NCI-H446 treated with DMSO at 0.1 percent for 48 hours (cell line): ENCODE data around the gene UMODL1.
"Not testable (repeated sequence)": the region's sequence is repeated elsewhere in the genome, so short reads cannot be mapped to it uniquely, and the experiment has no call there.

Experiments used
- DNase-seq: peaks from one replicate; lab custom pipeline; 2025; lab: John Stamatoyannopoulos, UW

The UMODL1 gene

GRCh38 chr21:42163511-42163863, 92.4 kb downstream of the UMODL1 start:
- no peak for DNase-seq

DNA sequence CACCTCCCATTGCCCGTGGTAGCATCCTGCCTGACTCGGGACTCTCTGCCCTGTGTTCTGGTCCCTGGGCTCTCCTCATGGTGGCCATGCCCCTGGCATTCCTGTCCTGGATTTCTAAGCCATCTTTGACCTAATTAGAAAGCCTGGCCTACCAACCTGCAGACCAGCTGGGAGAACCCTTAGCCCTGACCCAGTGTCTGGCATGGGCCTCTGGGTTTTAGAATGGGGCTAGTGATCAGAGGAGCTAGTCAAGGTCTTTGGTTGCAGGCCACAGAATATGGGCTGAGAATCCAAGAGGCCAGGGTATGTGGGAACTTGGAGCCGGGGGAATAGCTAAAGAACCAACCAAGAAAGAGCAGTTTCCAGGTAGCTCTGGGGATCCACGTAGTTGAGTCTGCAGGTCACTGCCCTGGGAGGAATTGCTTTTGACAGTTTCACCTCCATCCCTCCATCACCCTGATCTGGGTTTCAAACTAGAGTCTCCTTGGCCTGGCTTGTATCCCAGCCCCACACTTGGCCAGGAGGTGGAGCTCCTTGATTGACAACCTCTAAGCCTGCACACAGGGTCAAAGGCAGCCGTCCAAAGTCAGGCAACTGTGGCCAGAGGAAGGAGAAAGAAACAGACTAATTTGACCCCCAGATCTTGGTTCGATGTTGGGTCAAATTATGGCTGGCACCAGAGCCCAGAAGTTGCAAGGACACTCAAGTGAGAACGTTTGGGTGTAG, 93.1 kb downstream of the UMODL1 start:
- no peak for DNase-seq

DNA sequence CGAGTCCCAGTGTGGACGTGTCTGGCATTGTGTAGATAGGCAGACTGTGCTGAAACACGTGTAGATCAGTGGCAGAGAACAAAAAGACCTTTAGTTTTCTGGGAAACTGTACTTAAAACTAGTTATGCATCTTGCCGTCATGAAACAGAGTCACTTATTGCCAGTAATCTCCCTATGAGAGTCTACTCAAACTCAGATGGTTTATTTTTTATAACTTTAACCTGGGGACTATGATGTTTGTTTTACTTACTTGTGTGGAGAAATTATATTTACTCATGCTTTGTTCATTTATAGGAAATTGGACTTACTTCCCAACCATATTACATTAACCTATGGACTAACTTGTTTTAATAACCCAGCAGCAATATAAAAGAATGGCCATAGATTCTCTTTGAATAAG, 93.7 kb downstream of the UMODL1 start:
- no peak for DNase-seq

DNA sequence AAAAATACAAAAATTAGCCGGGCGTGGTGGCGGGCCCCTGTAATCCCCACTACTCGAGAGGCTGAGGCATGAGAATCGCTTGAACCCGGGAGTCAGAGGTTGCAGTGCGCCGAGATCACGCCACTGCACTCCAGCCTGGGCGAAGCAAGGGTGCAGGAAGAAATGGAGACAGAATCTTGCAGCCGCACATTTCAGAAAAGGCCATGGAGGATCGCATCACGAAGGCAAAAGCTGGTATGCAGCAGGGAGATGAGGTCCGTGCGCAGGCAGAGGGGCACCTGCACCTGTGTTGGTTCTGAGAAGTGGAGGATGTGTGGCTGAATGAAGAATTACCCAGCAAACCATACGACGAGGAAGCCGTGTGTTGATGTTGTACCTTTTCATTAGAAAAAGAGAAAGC, 94.8 kb downstream of the UMODL1 start:
- DNase-seq: no peak

GRCh38 chr21:42169758-42170157, 98.6 kb downstream of the UMODL1 start:
- no peak for DNase-seq

DNA sequence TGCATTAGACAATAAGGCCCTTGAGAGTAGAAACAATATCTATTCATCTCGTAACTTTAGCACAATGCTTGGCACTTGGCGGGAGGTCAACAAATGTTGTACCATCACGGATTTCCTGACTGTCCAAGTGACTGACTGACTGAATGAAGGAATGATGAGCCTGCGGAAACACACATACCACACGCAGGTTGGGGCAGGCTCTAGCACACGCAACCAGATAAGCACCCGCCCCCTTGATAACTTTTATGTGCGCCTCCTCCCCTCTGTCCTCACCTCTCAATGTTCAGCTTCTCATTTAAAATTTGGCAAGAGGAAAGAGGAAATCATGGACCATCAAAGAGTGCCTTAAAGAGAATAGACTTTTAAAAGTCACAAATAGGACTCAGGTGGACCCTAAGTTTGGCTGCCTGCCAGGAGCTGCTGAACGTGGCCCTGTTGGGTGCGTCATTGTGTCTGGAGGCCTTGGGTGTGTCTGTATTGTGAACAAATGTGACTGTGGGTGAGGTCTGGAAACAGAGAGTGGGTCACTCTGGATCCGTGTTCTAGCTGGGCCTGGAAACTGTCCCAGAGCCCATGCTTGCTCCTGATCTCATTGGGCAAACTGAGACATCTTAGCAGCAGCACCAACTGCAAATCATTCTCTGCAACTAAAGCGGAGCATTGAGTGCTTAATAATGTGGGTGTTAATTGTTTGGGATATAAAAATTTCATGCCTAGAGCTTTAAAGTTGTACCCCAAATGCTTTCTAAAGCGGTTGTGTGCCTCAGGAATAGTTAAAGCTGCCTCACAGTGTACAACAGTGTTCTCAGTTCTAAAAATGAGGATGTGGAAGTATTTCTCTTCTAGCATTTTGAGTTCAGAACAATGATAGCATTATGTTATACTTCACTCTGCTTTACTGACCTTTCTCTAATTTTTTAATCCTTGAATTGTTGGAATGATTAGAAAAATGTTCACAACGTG, 100.3 kb downstream of the UMODL1 start:
- no peak for DNase-seq

DNA sequence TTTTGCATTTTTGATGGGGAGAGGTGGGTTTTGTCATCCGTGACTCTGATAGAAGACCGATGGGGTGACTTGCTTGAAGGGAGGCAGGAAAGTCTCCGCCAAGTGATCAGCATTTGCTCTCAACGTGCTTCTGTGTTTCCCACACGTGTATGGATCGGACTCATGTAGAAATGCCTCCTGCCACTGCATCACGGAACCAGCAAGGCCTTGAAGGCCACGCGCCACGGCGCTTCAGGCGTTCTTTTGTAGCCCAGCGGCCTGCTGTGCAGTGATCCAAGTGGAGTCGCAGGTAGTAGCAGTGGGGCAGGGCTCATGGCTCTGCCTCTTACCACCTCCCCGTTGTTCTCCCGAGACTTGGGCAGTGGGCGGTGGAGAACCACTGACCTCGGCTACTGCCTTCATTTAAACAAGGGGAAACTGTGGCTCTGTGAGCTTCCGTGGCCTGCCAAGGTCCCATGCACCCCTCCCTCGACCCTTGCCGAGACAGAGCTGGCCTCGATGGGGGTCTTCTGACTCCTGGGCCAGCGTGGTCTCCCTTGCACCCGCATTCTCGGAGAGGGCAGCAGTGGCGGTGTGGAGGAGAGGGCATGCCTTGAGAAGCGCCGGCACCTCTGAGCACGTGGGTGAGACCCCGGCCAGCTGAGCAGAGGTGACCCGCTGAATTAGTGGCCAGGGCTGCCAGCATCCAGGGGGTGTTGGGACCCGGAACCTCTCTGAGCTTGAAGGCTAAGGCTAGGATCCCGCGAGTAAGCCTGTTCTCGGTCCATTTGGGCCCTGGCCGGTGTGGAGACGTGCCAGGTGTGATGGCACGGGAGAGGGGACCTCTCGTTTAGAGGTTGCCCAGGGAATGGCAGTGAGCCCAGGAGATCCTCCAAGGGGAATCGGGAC, 101.7 kb downstream of the UMODL1 start:
- DNase-seq: no peak

- peak; percentile 36 for DNase-seq
These were observed 103.1 kb downstream of the UMODL1 start for GRCh38 chr21:42174173-42174572.

GRCh38 chr21:42175110-42175710, 104.1 kb downstream of the UMODL1 start:
- DNase-seq: no peak

DNA sequence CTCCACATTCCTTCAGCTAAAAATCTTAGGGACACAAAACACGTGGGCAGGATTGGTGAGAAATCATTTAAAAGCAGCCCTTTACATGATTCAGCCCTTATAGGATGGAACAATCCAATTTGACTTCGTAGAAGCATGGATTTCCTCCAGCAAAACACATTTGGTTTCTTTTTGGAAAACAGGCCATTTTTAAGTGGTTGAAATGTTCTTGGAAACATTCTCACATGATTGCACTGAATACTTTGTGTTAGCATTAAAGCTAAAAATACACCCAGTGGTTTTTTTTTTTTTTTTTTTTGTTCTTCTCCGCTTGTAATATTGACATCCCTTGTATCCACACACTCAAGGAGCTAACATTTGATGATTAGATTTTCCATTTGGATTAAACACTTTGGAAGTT, 105.7 kb downstream of the UMODL1 start:
- DNase-seq: no peak

DNA sequence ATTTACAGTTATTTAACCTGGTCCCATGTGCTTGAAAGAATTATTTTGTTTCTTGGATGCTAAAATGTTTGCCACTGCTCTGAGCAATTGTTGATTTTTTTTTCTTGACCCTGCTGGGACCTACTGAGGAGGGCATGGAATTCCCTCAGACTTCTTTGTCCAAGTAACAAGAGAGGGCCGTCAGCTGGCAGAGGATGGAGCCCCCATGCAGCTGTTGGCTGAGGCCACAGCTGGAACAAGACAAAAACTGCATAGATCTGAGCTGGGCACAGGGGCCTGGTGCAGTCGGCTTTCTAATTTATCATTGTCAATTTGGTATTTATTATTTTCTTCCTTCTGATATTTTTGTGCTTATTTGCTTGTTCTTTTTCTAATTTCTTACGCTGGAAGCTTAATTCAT, 108.2 kb downstream of the UMODL1 start:
- no peak for DNase-seq

- not testable (repeated sequence) for DNase-seq
These were observed 108.9 kb downstream of the UMODL1 start for GRCh38 chr21:42180001-42180400.

DNA sequence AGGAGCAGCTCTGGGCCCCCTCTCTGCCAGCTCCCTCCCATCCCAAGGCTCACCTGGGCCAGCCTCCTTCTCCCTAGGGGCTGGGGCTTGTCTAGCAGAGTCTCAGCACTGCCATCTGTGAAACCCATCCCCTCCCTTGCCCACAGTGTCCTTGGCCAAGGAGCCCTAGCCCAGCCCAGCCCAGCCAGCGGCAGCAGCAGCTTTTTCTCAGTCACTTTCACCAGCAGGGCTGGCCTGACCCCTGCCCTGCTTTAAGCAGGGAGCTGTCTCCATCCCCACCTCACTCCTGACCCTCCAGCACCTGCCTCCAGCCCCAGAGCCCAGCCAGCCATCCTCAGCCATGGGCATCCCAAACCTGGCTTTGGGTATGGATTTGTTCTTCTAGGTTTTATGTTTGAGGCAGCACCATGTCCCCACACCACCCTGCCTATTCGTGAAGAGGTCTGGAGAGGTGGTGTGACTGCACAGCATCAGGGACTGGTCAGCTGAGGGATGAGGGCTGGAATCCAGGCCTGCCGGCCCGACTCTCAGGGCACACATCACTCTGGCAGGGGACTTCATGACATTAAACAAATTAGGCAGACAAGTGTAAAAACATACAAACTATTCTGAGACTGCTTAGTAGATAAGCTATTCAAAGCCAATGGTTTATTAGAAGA, 111.7 kb downstream of the UMODL1 start:
- DNase-seq: no peak

- no peak for DNase-seq
These were observed 112.5 kb downstream of the UMODL1 start for GRCh38 chr21:42183374-42184266.

DNA sequence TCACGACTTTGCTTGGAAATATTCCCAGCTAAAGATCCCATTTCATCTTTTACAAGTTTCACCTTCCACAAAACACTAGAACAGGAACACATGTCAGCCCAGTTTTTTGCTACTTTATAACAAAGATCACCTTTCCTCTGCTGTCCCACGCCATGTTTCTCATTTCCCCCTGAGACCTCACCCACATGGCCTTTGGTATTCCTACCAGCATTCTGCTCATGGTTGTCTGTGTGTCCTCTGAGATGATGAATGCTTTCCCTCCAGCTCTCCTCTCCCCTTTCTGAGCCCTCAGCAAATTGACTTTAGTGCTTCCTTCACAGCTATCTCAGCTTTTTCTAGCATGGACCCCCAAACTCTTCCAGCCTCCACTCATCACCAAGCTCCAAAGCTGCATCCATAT, 115.5 kb downstream of the UMODL1 start:
- no peak for DNase-seq

DNA sequence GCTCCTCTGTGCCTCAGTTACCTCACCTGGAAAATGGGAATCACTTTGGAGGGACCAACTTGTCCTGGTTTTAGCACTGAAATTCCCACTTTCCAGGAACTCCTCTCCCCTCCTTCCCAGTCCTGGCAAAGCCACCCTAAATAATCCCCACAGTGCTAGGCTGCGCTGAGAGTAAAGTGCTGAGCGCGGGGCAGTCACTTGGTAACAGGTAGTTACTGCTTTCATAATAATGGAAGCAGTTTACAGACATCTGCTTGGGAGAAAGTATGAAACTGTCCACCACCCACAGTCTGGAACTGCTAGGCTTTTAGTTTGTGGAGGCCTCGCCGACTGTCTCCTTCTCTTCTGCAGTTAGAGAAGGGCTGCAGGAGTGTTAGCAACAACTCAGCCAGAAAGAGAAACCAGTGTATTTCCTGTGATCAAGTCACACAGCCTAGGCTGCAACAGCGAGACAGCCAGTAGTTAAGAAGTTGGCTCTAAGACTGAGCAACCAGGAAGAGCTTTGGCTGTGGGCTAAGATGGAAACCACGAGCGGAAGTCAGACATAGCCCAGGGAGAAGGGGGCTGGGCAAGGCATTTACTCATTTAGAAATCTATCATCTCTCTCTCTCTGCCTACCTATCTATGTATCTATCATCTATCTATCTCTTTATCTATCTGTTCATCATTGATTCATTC, 117.0 kb downstream of the UMODL1 start:
- DNase-seq: no peak

GRCh38 chr21:42188663-42189062, 117.5 kb downstream of the UMODL1 start:
- DNase-seq: no peak

DNA sequence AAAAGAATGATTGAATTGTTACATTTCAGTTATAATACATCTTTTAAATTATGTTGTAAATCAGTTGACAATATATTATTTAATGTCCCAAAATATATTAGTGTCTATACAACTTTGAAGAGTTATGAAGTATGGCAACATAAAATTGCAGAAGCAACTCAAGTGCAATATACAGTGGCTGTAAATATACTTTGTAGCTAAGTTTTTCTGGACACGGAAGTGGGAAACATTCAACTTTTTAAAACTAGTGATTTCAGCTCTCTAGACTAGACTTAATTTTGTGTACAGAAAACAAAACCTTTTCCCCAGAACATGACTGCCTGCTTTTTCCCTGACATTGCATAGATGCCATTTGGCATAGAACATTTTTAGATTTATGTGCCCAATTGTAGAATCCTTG, 118.3 kb downstream of the UMODL1 start:
- no peak for DNase-seq

- no peak for DNase-seq
These were observed 118.9 kb downstream of the UMODL1 start for GRCh38 chr21:42189860-42190485.
